ENCODE results near the gene OLFML3. TPM values are rescaled to one million over a fixed set of nuclear protein-coding genes. Genes with fewer than 3 reads are reported as not detected.

The OLFML3 gene
- total and polyA plus RNA-seq, 2 of the 8 experiments (the other 6 are each of a cell fraction or from before 2014, with no cell fraction given) = 56.0 to 72.3 TPM

DNA sequence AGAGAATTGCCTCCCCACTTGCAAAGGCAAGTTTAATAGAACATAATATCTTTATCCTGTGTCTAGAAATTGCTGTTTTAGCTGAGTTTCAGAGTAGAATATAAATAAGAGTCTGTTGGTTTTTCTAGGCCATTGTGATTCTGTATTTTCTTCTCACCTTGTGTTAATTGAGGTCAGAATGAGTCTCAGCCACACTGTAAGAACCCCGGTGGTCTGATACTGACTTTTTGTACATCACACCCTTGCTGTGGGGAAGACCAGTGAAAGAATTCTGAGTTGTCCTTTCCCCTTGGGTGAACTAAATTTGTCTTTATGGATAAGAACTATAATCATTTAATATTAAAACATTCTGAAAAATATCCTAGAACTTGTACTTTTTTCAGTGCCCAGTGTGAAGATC, 43.3 kb upstream of the OLFML3 start (continued):
- TF ChIP-seq RAD21 (IDR thresholded peaks at IDR 0.05 in 1 of 2, conservative IDR thresholded peaks at IDR 0.05 in 1 of 2; ENCODE audit: low read depth in 2 of 2, low read length in 2 of 2) = no peak

Data from H1 (cell line).